SK-N-MC (cell line): ENCODE data around the gene GPX4.
"Not testable (repeated sequence)": the region's sequence is repeated elsewhere in the genome, so short reads cannot be mapped to it uniquely, and the experiment has no call there.

ENCODE experiments used
- DNase-seq: peaks from one replicate; pipeline ENCODE4 v3.0.0-alpha.2; 2011; ENCODE audit warnings: low read depth, low spot score
- H3K27ac ChIP-seq: fragments of 200-600 bp; sonication (generic); 2 replicates; pipeline ENCODE4 v1.5.1; 2016; ENCODE audit warnings: mixed run types
- H3K36me3 ChIP-seq: fragments of 200-600 bp; sonication (generic); 2 replicates; pipeline ENCODE4 v1.6.1; 2017; ENCODE audit warnings: antibody characterized with exemption, low read length, mixed read lengths; ENCODE audit not compliant: insufficient read depth
- H3K4me3 ChIP-seq: fragments of 200-600 bp; sonication (generic); 2 replicates; pipeline ENCODE4 v1.5.1; 2016
- H3K9ac ChIP-seq: fragments of 200-600 bp; sonication (generic); 2 replicates; pipeline ENCODE4 v1.8.0; 2017; ENCODE audit warnings: mixed run types, mixed read lengths; ENCODE audit not compliant: insufficient read length
- H3K9me3 ChIP-seq: fragments of 200-600 bp; sonication (generic); 2 replicates; pipeline ENCODE4 v1.6.1; 2017; ENCODE audit warnings: low read depth, mild to moderate bottlenecking, antibody characterized with exemption, low read length, moderate library complexity, mixed read lengths
- EZH2 ChIP-seq: fragments of 200-600 bp; sonication (generic); IDR thresholded peaks from one replicate; pipeline ENCODE4 v1.6.1; 2017; ENCODE audit warnings: antibody characterized with exemption
- FOXP2 ChIP-seq: optimal IDR thresholded peaks from 2 replicates; pipeline ENCODE3; 2011; ENCODE audit warnings: mild to moderate bottlenecking, moderate library complexity; ENCODE audit not compliant: insufficient read depth; ENCODE audit errors: extremely low read length, control extremely low read depth
- POLR2AphosphoS5 ChIP-seq: IDR thresholded peaks from 2 replicates; pipeline ENCODE4 v1.6.1; 2012; ENCODE audit warnings: mild to moderate bottlenecking, low read depth, low read length, borderline replicate concordance

The GPX4 gene

DNA sequence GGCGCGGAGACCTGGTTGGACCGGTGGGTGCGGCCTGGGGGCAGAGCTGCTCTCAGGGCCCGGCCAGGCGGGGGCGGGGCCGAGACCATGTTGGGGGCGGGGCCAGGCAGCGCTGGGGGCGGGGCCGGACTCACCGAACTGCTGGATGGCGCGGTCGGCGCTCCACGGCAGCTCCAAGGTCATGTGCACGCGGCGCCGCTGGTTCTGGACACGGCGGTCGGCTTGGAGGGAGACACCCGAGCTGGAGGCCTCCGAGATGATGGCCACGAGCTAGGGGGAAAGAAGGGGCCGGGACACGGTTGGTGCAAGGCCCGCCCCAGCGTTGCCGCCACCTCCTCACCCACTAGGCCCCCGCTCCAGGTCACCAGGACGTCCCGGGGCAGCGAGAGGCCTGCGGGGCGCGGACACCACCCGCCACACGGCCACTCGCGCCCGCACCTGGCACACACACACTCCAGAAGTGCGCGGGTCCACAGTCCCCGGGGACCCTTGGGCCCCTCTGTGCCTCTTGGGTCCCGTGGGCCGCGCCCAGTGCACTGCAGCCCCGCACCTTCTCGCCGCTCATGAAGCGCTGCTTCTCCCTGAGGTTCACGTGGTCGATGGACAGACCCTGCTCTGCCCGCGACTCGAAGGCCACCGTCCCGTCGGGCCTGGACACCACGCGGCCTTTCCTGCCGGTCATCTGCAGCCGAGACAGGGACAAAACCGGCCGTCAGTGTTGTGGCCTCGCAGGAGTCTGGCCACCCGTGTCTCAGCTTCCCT lies 8.7 kb downstream of the GPX4 start:
- no peak for DNase-seq
- Histone ChIP-seq H3K4me3 (no peak overlapping the region), H3K9ac (no peak overlapping the region), H3K36me3 (peaks cover 7% of the 10 kb centered on the region; the same call in 1 of the 2 replicates), H3K27ac (no peak overlapping the region), H3K9me3 (no peaks in the 10 kb centered on the region)
- TF ChIP-seq POLR2AphosphoS5: no peak
- no peak for TF ChIP-seq EZH2
- no peak for TF ChIP-seq FOXP2

DNA sequence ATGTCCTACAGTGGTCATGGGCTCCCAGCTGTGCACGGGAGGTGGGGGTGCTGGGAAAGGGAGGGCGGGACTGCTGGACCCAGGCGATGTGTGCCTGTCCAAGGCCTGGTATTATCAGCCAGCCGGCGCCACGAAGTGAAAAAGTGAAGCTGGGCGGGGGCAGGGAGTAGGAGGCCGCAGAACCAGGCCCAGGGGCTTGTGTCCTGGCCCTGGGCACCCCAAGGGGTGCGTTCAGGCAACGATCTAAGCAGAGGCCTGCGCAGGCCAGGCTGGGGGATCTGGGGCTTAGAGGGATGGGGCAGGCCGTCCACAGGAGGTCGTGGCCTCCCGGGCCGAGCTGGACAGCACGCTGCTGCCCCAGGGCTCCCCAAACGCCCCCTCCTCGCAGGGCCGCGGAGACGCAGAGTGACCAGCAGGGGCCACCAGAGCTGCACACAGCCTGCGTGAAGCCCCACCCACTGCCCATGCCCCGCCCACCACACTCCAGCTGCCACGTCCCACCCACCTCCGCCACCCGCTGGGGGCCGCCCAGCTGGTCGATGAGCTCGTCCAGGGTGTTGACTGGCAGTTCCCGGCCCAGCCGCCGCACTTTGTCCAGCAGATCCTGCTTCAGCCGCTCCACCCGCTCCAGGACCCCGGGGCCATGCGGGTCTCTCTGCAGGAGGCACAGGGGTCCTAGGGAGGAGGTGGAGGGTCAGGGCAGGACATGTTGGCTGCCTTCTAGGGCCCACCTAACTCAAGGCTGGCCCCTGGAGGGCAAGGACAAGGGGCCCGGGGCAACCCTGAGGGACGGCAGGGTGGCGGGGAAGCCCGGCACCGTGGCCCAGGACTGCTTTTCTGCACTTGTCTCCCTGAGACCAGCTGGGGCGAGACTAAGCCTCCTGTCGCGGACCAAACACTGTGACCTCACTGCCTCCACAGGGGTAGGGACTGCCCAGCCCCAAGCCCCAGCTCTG lies 9.5 kb downstream of the GPX4 start:
- H3K9ac ChIP-seq: no peak overlapping the region
- no peak overlapping the region for H3K27ac ChIP-seq
- no peak overlapping the region for H3K4me3 ChIP-seq
- peaks cover 7% of the 10 kb centered on the region; the same call in 1 of the 2 replicates for H3K36me3 ChIP-seq
- DNase-seq: no peak
- no peaks in the 10 kb centered on the region for H3K9me3 ChIP-seq
- TF ChIP-seq EZH2: no peak
- no peak for TF ChIP-seq POLR2AphosphoS5
- TF ChIP-seq FOXP2: no peak

DNA sequence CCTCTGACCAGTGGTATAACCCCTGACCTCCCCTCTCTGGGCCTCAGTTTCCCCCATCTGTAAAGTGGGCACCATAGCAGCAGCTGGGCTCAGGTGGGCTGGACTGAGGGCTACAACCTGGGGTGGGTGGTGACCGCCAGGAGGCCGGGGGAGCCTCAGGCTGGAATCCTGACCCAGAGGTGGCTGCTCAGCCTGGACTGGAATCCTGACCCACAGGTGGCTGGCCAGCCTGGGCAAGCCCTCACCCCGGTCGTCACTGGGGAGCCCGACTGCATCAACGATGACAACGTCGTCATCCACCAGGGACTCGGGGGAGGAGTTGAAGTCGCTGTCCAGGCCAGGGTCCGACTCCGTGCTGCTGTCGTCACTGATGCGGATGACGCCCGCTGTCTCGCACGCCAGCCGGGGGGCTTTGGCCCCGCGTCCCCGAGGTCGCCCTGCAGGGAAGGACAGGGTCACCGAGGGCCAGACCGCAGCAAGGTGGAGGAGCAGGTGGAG lies 10.2 kb downstream of the GPX4 start:
- Histone ChIP-seq H3K9ac (no peak overlapping the region), H3K36me3 (peaks cover 7% of the 10 kb centered on the region; the same call in 1 of the 2 replicates), H3K4me3 (no peak overlapping the region), H3K27ac (no peak overlapping the region), H3K9me3 (no peaks in the 10 kb centered on the region)
- TF ChIP-seq FOXP2 (no peak), EZH2 (no peak), POLR2AphosphoS5 (no peak)
- DNase-seq: no peak

DNA sequence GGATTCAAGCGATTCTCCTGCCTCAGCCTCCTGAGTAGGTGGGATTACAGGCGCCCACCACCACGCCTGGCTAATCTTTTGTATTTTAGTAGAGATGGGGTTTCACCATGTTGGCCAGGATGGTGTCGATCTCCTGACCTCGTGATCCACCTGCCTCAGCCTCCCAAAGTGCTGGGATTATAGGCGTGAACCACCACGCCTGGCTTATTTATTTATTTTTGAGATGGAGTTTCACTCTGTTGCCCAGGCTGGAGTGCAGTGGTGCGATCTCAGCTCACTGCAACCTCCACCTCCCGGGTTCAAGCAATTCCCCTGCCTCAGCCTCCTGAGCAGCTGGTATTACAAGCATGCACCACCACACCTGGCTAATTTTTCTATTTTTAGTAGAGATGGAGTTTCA lies 10.9 kb downstream of the GPX4 start:
- DNase-seq, H3K27ac ChIP-seq, H3K9me3 ChIP-seq, H3K36me3 ChIP-seq, H3K4me3 ChIP-seq, H3K9ac ChIP-seq: not testable (repeated sequence)

DNA sequence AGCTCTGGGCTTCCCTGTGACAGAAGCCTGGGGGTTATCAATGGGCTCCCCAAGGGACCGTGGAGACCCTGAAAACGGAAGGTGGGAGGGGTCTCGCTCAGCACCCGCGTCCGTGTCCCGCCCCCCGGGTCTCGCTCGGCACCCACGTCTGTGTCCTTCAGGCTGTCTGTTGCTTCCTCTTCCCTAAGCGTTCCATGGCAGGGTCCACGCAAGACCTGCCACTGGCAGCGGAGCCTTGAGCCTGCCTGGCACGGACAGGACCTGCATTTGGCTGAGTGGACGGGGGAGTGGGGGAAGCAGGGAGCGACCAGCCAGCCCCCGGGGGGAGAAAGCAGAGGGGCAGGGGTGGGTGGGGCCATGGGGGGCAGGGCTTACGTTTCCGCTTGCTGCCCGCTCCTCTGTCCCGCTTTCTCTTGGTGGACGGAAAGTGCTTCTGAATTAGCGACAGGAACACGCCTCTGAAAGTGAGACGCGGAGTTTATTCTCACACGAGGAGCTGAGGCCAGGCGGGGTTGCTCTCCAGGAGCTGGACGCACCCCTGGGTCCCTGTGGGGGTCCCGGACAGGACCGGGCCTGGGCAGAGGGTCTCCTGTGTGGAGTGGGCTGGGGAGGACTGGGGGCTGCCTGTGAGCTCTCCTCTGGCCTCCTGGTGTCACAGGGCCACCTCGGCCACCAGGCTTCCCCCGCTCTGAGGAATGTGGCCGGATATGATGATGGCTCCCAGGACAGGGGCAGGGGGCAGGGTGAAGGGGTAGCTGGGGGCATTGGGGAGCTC lies 12.0 kb downstream of the GPX4 start:
- TF ChIP-seq POLR2AphosphoS5 (no peak), EZH2 (no peak), FOXP2 (no peak)
- no peak overlapping the region for H3K9ac ChIP-seq
- H3K36me3 ChIP-seq: peaks cover 7% of the 10 kb centered on the region; the same call in 1 of the 2 replicates
- no peak overlapping the region for H3K27ac ChIP-seq
- H3K9me3 ChIP-seq: no peaks in the 10 kb centered on the region
- DNase-seq: no peak
- no peak overlapping the region for H3K4me3 ChIP-seq

DNA sequence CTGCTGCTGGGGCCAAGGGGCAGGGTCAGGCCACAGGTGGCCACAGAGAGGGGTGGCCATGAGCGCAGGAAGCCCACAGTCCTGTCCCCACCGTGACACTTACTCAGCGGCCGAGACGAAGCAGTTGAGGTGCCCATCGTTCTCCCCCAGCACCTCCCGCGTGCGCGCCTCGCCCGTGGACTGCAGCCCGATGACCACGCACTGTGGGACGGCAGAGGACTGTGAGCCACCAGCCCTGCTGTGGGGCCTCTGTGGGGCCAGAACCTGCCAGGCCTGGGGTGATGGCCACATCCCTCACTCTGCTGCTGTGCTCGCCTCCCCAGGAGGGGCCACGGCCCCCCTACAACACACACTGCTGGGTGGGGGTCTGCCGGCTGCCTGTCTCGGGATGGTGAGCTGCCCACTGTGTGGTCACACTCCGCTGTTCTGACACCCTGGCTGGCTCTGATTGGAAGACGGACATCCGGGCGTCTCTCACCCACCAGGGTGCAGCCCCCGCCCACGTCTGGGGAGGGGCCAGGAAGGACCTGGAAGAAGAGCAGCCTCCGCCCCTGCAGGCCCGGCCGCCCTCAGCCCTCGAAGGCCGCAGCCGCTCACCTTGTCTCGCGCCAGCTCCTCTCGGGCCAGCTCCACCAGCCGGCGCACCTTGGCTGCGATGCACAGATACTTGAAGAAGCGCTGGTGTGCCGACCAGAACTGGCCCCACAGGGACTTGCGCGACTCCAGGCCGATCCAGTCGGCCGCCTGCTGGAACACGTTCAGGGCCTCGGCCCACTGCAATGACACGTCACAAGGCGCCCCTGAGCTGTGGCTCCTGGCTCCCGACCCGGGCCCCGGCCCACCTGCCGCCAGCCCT lies 13.2 kb downstream of the GPX4 start:
- H3K36me3 ChIP-seq: peaks cover 7% of the 10 kb centered on the region; the same call in 1 of the 2 replicates
- DNase-seq: no peak

DNA sequence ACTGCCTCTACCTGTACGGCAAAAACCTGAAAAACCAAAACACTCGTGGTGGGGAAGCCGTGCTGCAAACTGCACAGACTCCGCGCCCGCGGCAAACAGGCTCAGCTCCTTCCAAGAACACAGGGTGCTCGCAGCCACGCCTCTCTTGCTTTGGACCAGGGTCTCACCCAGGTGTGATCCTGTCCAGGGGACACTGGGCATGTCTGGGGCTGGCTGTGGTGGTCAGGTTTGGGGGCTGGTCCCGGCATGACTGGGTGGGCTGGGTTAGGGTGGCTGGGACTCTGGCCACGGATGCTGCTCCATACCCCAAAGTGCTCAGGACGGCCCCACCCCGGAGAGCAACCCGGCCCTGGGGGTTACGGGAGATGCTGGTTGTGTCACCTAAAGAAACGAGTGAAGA lies 13.9 kb downstream of the GPX4 start:
- Histone ChIP-seq H3K36me3 (peaks cover 6% of the 10 kb centered on the region; the same call in 1 of the 2 replicates), H3K9ac (no peak overlapping the region)

More for the DNA sequence above, 13.2 kb downstream of the GPX4 start:
- TF ChIP-seq POLR2AphosphoS5 (no peak), EZH2 (no peak), FOXP2 (no peak)
- H3K4me3 ChIP-seq: no peak overlapping the region
- H3K9ac ChIP-seq: no peak overlapping the region
- H3K9me3 ChIP-seq: no peaks in the 10 kb centered on the region
- no peak overlapping the region for H3K27ac ChIP-seq

More for the DNA sequence above, 13.9 kb downstream of the GPX4 start:
- Histone ChIP-seq H3K27ac (no peak overlapping the region), H3K4me3 (no peak overlapping the region), H3K9me3 (no peaks in the 10 kb centered on the region)
- no peak for DNase-seq
- TF ChIP-seq POLR2AphosphoS5 (no peak), EZH2 (no peak), FOXP2 (no peak)
